Nephron (organoid): ENCODE measurements around the gene ERBB4.

Source experiments
- H3K27ac Mint-ChIP-seq, 3 experiments: 2 replicates each; pipeline ENCODE4 v1.8.0; 2020; ENCODE audit warnings: mixed read lengths in 3 of 3, mild to moderate bottlenecking in 2 of 3, moderate library complexity in 1 of 3
- H3K27me3 Mint-ChIP-seq: 2 replicates; pipeline ENCODE4 v1.8.0; 2021; ENCODE audit warnings: low read depth, mild to moderate bottlenecking, moderate library complexity, mixed read lengths
- H3K36me3 Mint-ChIP-seq: 2 replicates; pipeline ENCODE4 v1.8.0; 2020; ENCODE audit warnings: low read depth, mixed read lengths
- H3K4me1 Mint-ChIP-seq: 2 replicates; pipeline ENCODE4 v1.8.0; 2020; ENCODE audit warnings: mixed read lengths
- H3K4me3 Mint-ChIP-seq, 3 experiments: 2 replicates each; pipeline ENCODE4 v1.8.0; 2020; ENCODE audit warnings: mild to moderate bottlenecking in 3 of 3, mixed read lengths in 3 of 3, moderate library complexity in 2 of 3
- H3K9me3 Mint-ChIP-seq: 2 replicates; pipeline ENCODE4 v1.8.0; 2020; ENCODE audit warnings: mixed read lengths
- TF ChIP-seq, protein P1 (sequence below), 3 experiments: fragments of 200-600 bp; sonication (generic); IDR thresholded peaks; one replicate each; pipeline ENCODE4 v1.5.0; 2021; ENCODE audit warnings: antibody characterized with exemption in 3 of 3; ENCODE audit not compliant: unreplicated experiment in 3 of 3

Gene ERBB4

DNA sequence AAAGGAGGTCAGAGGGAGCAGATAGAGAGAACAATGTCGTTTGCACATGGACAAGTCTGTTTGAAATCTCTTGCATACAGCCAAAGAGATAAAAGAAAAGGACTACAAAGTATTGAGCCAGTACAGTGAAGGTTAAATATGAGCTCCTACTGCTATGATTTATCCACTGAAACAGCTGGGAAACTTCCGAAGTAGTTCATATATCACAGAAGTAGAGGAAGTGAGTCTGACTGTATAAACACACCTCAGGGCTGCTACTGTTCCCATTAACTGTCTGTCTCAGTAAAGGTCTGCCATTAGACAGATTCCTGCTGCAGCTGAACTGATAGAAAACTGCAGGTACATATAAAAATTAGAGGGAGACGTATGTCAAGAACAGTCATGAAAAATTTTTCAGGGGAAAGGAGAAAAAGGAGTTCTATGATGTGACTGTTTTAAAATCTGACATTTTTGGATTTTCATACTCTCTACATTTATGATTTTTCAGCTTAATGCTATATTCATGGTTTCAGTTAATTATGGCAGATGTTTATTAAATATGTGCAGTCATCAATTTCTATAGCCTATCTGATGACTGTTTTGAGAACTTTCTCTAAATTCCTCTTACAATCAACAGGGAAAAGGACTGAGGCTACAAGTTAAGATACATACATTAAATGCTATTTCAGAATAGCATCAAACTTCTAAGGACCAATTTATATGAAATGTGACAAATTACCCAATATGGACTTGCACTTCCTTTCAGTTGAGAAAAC lies 364.7 kb downstream of the ERBB4 start:
- peaks cover 29% of the 10 kb centered on the region for H3K36me3 Mint-ChIP-seq

DNA sequence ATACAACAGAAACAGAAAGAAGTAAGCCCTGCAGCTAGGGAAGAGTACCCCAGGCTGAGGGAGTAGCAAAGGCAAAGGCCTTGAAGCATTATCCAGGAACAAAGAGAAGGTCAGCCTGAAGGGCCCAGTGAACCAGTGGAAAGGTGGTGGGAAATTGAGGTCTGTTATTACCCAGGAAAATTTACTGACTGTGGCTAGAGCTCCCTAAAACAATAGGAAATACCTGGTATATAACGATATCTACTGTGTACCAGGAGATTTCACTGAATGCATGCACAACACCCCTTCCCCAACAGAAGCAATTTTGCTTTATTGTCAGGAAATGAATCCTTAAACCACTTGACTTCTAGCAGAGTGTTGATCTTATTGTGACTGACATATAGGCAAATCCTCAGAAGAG lies 365.3 kb downstream of the ERBB4 start:
- H3K4me3 Mint-ChIP-seq, result no peak overlapping the region
- peaks cover 16% of the 10 kb centered on the region for H3K9me3 Mint-ChIP-seq
- peaks cover 16% of the 10 kb centered on the region for H3K4me1 Mint-ChIP-seq
- H3K27me3 Mint-ChIP-seq, result no peaks in the 10 kb centered on the region
- H3K36me3 Mint-ChIP-seq, result peaks cover 33% of the 10 kb centered on the region
- no peak overlapping the region for H3K27ac Mint-ChIP-seq
- TF ChIP-seq, protein P1, sequence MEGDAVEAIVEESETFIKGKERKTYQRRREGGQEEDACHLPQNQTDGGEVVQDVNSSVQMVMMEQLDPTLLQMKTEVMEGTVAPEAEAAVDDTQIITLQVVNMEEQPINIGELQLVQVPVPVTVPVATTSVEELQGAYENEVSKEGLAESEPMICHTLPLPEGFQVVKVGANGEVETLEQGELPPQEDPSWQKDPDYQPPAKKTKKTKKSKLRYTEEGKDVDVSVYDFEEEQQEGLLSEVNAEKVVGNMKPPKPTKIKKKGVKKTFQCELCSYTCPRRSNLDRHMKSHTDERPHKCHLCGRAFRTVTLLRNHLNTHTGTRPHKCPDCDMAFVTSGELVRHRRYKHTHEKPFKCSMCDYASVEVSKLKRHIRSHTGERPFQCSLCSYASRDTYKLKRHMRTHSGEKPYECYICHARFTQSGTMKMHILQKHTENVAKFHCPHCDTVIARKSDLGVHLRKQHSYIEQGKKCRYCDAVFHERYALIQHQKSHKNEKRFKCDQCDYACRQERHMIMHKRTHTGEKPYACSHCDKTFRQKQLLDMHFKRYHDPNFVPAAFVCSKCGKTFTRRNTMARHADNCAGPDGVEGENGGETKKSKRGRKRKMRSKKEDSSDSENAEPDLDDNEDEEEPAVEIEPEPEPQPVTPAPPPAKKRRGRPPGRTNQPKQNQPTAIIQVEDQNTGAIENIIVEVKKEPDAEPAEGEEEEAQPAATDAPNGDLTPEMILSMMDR (IDR thresholded peaks at IDR 0.05; ENCODE audit: unreplicated experiment in 3 of 3), result no peak

More for the DNA sequence above, 364.7 kb downstream of the ERBB4 start:
- Mint-ChIP-seq H3K4me3 (no peak overlapping the region), H3K4me1 (peaks cover 16% of the 10 kb centered on the region), H3K27ac (no peak overlapping the region), H3K27me3 (no peaks in the 10 kb centered on the region), H3K9me3 (peaks cover 16% of the 10 kb centered on the region)
- TF ChIP-seq, protein P1 (IDR thresholded peaks at IDR 0.05; ENCODE audit: unreplicated experiment in 3 of 3), result no peak

DNA sequence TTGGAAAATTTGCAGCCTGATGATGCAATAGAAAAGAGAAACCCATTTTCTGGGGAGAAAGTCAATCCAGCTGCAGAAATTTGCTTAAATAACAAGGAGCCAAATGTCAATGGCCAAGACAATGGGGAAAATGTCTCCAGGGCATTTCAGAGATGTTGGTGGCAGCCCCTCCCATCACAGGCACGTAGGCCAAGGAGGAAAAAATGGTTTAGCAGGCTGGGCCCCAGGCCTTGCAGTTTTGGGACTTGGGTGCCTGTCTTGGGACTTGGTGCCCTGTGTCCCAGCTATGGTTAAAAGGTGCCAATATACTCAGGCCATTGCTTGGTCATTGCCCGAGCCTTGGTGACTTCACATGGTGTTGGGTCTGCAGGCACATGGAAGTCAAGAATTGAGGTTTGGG lies 368.2 kb downstream of the ERBB4 start:
- Mint-ChIP-seq H3K9me3 (peaks cover 16% of the 10 kb centered on the region), H3K27ac (no peak overlapping the region), H3K27me3 (peaks cover 3% of the 10 kb centered on the region), H3K36me3 (peaks cover 43% of the 10 kb centered on the region), H3K4me1 (peaks cover 7% of the 10 kb centered on the region), H3K4me3 (no peak overlapping the region)
- TF ChIP-seq, protein P1 (IDR thresholded peaks at IDR 0.05; ENCODE audit: unreplicated experiment in 3 of 3), result no peak

DNA sequence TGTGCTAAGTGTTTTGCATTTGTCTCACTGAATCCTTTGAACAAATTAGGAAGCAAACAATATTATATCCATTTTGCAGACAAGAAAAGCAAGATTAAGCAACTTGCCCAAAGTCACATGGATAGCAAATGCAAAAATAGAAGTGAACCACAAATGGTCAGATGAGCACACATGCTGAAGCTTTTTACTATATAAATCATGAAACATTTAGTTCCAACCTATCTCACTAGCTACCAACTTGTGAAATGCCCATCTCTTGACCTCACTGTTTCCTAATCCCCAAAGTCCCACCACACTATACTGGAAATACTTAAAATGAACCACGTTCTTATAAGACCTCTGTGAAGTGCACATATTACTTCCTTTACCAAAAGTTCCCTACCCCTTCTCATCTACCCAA lies 380.5 kb downstream of the ERBB4 start:
- Mint-ChIP-seq H3K9me3 (no peaks in the 10 kb centered on the region), H3K36me3 (no peaks in the 10 kb centered on the region), H3K4me1 (no peaks in the 10 kb centered on the region), H3K4me3 (no peak overlapping the region), H3K27ac (no peak overlapping the region), H3K27me3 (no peaks in the 10 kb centered on the region)
- TF ChIP-seq, protein P1 (IDR thresholded peaks at IDR 0.05; ENCODE audit: unreplicated experiment in 3 of 3), result no peak

DNA sequence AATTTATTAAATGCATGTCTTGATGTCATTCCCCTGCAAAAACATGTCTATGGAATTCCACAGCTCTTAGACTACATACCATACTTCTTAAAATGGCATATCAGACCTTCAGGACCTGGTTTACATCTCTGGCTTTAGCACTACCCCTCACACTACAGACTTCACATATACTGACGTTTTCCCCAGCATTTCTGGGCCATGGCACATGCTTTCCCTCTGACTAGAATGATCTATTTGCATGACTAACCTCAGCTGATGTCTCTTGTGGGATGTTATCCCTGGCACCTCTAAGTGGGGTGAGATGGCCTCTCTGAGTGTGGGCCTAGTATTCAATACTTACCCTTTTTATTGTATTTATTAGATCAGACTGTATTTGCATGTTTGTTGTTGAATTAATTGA lies 381.6 kb downstream of the ERBB4 start:
- Mint-ChIP-seq H3K36me3 (no peaks in the 10 kb centered on the region), H3K27me3 (no peaks in the 10 kb centered on the region), H3K9me3 (no peaks in the 10 kb centered on the region), H3K4me1 (no peaks in the 10 kb centered on the region), H3K27ac (no peak overlapping the region), H3K4me3 (no peak overlapping the region)
- TF ChIP-seq, protein P1 (IDR thresholded peaks at IDR 0.05; ENCODE audit: unreplicated experiment in 3 of 3), result no peak

DNA sequence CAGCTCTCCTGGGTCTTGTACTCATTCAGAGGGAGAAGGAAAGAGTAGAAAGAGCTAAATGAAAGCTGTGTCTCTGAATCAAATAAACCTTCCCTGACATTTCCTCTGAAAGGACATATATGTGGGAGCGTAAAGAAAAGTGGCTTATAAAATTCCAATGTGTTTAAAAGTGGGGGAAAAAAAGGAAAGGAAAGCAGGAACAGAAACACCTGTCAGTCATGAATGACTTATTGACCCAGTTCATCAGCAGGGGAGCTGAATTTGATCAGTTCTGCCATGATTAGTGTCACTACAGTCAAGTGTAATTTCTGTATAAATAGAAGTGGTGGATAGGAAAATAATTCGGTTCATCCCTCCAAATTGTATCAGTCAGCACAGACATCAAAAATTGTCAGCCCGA lies 382.5 kb downstream of the ERBB4 start:
- Mint-ChIP-seq H3K27me3 (no peaks in the 10 kb centered on the region), H3K36me3 (no peaks in the 10 kb centered on the region), H3K4me3 (no peak overlapping the region), H3K27ac (no peak overlapping the region), H3K9me3 (no peaks in the 10 kb centered on the region), H3K4me1 (no peaks in the 10 kb centered on the region)
- TF ChIP-seq, protein P1 (IDR thresholded peaks at IDR 0.05; ENCODE audit: unreplicated experiment in 3 of 3), result no peak
